Spleen (tissue), 7 donors: ENCODE measurements around the gene USPL1.

ENCODE experiments used
- POLR2A ChIP-seq, 3 donors: fragments of 450-650 bp; IDR thresholded peaks; one replicate each; pipeline ENCODE4 v1.5.1; 2017; ENCODE audit warnings: antibody characterized with exemption in 3 of 3, mild to moderate bottlenecking in 1 of 3
- TF ChIP-seq, protein P1 (sequence below), 11 experiments: fragments of 200-600 bp in 7 of 11; fragments of 450-650 bp in 4 of 11; sonication (generic) in 4 of 11; IDR thresholded peaks in 8 of 11; conservative IDR thresholded peaks in 3 of 11; 1 replicate in 7 of 11; 2 replicates in 4 of 11; pipeline versions ENCODE4 v1.4.0 to v1.8.0; 2016 to 2021; ENCODE audit warnings: antibody characterized with exemption in 11 of 11, inconsistent platforms in 4 of 11, mild to moderate bottlenecking in 1 of 11
- donor health status: DM: no; HTN: no; CAD: no; lungs with moderate emphysema.
- donor health status: DM: no; HTN: no; CAD: no.
- donor health status: DM: no; HTN: no; CAD: no.

DNA sequence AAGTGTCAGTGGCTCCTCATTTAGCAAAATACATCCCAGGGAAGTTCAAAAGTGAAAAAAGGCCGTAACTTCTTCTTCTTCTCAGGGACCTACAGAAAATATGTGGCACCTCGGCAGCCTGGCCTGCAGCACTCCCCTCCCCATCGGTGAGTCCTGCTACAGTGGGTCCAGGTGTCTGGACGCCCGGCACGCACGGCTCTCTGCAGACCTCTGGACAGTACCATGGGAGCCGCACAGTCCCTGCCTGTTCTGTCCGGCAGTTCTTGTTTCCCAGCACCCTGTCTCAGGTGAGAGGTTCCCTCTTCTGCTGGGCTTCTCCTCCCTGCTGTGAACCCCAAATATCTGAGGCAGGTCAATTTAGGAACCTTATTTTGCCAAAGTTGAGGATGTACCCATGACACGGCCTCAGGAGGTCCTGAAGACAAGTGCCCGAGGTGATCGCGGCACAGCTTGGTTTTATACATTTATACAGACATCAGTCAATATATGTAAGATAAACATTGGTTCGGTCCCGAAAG is 80.8 kb downstream of the USPL1 start:
- TF ChIP-seq, protein P1, sequence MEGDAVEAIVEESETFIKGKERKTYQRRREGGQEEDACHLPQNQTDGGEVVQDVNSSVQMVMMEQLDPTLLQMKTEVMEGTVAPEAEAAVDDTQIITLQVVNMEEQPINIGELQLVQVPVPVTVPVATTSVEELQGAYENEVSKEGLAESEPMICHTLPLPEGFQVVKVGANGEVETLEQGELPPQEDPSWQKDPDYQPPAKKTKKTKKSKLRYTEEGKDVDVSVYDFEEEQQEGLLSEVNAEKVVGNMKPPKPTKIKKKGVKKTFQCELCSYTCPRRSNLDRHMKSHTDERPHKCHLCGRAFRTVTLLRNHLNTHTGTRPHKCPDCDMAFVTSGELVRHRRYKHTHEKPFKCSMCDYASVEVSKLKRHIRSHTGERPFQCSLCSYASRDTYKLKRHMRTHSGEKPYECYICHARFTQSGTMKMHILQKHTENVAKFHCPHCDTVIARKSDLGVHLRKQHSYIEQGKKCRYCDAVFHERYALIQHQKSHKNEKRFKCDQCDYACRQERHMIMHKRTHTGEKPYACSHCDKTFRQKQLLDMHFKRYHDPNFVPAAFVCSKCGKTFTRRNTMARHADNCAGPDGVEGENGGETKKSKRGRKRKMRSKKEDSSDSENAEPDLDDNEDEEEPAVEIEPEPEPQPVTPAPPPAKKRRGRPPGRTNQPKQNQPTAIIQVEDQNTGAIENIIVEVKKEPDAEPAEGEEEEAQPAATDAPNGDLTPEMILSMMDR (IDR thresholded peaks at IDR 0.05 in 8 of 11, conservative IDR thresholded peaks at IDR 0.05 in 3 of 11): no peak
- TF ChIP-seq POLR2A (IDR thresholded peaks at IDR 0.05): no peak
